Activated CD4-positive, alpha-beta T cell treated with anti-CD3 and anti-CD28 coated beads, Interleukin-2, amount 50 U/mL, for 48 hours (primary cell): ENCODE measurements around the gene CCL19.
A peak's percentile ranks its signal among the peaks of the same experiment; 100 is the strongest.
"Not testable (repeated sequence)": the region's sequence is repeated elsewhere in the genome, so short reads cannot be mapped to it uniquely, and the experiment has no call there.

Experiments used
- DNase-seq, 2 experiments: peaks; one replicate each; pipeline ENCODE4 v3.0.0-alpha.2; 2020

Gene CCL19

DNA sequence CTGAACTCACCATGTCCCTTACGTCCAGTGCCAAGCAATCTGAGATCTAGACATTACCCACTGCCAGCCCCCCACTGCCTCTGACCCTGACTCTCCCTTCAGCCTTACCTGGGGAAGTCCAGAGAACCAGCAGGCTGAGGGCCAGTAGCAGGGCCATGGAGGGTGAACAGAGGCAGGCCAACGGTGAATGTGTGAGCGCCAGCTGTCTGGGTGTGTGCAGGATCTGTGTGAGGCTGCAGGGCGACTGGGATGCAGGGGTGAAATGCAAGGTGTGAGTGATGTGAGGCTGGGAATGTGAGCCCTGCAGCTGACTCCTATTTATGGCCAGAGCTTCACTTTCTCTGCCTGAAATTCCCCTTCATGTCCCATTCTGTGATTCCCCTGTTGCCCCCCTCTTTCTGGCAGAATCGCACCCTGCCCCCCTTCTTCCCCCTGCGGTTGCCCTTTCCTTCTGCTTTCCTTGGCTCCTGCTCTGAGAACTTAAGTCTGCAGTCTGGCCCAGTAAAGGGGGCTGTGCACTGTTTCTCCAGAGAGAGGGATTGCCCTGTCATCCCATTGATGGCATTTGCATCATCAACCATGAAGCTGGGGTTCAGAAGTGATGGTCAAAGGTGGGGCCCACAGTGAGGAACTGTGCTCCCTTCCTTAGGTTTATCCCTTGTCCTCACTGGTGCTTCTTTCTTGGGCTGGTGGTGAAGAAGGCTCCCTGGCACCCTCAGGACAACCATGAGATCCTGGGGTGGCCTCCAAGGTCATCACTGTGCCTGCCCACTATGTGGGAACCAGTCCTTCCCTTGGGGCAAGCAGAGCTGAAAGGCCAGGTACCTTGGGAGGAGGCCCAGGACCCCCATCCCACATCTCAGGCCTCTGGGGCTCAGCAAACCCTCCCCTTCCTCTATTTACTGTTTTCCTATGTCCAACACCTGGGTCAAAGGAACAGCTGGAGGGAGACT is at the start of gene CCL19:
TSS of gene CCL19 (minus strand) at position 294 of the 953 bp plus-strand sequence. CDS start at position 157, 137 bp downstream.
- DNase-seq, result no peak

DNA sequence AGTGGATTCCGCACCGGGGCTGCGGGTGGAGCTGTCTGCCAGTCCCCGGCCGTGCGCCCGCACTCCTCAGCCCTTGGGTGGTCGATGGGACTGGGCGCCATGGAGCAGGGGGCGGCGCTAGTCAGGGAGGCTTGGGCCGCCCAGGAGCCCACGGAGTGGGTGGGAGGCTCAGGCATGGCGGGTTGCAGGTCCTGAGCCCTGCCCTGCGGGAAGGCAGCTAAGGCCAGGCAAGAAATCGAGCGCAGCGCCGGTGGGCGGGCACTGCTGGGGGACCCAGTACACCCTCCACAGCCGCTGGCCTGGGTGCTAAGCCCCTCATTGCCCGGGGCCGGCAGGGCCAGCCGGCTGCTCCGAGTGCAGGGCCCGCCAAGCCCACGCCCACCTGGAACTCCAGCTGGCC is 49.1 kb upstream of the CCL19 start:
- DNase-seq, result not testable (repeated sequence)

DNA sequence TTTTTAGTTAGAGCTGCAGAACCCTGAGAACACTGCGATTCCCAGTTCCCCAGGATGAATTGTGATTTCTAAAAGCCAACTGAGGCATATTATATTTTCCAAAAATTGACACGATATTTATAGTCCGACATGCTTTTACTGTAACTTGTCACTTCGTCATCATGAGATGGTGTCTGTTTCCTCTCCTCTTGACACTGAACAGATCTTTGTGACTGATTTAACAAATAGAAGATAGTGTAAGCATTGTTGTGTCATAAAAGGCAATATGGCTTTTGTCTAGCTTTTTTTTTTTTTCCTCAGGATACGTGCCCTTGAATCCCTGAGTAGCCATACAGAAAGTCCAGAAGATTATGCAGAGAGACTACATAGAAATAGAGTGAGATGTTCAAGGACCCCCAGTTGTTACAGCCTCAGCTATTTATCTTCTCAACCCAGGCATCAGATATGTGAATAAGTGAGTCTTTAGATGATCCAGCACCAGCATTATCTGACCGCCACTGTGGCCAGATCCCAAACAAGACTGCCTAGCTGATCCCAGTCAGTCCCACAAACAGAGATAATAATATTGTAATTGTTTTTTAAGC is 46.7 kb upstream of the CCL19 start:
- DNase-seq, result no peak

DNA sequence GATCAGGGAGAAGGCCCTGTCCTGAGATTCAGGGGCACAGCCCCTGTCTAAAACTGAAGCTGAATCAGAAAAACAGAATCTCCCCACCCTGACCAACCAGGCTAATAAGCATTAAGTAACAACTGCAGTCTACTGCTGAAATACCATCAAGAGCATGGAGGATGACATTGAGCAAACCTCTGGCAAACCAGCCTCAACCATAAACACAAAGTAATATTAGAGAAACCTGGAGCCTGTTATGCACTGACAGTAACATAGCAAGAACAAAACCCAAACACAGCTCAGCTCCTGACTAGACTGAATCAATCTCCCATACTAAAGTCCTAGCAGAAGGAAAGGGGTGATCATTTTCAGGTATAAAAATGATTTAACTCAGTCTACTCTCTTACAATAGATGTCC is 43.6 kb upstream of the CCL19 start:
- no peak for DNase-seq

DNA sequence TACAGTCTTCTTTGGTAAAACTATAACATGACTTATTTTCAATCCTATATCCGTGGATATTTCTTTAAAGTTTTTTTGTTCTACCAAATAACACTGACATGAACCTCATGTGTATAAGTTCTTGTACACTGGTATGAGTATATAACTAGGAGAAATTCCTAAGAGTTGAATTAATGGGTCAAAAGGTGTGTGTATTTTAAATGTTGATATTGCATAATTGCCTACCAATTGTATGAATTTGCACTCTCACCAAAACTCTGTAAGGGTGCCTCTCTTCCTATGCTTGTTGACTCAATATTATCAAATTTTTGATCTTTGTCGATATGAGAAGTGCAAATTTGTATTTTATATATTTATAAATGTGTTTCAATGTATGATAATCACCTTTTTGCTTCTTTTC is 41.8 kb upstream of the CCL19 start:
- no peak for DNase-seq

DNA sequence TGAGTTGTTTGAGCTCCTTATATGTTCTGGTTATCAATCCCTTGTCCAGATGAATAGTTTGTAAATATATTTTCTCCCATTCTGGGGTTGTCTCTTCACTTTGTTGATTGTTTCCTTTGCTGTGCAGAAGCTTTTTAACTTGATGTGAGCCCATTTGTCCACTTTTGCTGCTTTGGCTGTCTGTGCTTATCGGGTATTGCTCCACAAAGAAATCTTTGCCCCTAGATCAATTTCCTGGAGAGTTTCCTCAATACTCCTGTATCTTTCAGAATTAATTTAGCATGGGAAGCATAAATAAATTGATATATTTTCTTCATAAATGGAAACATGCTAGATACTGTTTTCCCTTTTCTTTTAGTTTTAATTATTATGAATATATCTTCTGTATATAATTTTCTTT is 41.4 kb upstream of the CCL19 start:
- no peak for DNase-seq

DNA sequence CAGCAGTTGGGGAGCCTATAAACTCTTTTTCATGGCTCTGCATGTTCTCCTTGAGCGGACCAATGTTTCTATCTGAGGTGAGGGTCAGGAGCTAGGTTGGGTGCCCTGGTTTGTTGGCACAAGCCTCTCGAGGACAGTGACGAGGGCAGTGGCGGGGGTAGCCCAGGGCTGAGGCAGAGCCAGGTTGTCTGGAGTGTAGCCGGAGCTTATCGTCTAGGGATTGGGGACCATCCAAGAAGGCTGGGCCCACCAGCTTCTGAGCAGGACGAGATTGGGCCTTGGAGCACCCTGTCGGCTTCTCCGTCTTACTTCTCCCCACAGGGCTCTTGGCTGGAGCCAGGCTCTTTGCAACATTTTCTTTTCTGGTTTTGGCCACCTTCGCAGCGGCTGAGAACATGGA is 32.1 kb upstream of the CCL19 start:
- DNase-seq, result no peak

DNA sequence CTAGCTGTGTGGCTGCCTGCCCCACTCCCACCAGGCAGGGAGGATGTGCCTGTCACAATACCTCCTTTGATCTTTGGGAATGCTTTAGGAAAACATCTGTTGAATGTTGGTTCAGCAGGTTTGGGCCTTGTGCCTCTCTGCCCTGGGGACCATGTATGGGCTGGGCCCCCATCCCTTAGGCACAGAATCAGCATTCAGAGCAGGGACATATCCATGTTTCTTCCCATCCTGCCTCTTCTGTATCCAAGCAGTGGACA is 28.6 kb upstream of the CCL19 start:
- DNase-seq, result not testable (repeated sequence)

DNA sequence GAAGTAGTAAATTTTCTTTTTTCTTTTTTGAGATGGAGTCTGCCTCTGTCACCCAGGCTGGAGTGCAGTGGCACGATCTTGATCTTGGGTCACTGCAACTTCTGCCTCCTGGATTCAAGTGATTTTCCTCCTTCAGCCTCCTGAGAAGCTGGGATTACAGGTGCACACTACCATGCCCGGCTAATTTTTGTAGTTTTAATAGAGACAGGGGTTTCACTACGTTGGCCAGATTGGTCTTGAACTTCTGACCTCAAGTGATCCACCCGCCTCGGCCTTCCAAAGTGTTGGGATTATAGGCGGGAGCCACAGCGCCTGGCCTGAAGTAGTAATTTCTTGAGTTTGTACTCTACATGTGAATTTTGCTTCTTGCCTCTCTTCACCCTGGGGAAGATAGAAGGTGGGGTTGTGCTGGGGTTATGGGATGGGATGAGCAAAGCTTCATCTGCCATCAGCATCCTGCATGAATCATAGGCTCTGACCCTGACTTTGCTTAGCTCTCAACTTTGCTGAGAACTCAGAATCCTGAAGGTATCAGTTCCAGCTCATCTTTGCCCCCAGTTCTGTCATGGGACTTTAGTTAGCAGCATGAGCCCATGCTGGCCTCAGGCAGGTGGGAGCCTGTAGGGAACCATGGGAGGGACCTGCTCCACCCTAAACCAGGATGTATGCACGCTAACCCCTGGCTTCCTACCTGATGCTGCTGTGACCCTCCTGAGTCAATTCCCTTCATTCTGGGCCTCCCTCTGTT is 28.1 kb upstream of the CCL19 start:
- DNase-seq, result no peak

DNA sequence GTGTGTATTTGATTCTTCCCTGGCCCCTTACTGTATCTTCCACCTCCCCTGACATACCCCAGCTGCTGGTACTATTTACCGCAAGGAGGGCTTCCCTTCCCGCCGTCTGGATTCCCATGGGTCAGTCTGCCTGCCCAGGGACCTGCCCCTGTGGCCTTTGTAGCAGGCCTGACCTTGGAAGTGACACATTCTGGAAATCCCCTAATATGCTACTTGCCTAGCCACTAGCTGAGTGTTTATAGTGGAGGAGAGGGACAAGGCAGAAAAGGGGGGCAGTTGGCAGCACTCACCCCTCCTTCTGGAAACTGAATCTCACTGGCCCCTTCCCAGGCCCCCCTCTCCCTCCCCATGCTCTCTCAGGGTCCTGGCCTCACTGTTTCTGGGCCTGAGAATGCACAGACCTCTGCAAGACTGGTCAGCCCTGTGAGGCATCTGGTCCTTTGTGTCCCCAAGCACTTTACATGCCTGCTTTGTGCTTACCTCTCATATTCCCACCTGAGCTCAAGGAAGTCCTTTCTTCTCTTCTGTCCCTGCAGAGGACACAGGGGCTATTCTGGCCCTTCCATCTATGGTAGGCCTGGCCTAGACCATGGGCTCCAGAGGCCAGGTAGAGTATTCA is 27.0 kb upstream of the CCL19 start:
- no peak for DNase-seq

DNA sequence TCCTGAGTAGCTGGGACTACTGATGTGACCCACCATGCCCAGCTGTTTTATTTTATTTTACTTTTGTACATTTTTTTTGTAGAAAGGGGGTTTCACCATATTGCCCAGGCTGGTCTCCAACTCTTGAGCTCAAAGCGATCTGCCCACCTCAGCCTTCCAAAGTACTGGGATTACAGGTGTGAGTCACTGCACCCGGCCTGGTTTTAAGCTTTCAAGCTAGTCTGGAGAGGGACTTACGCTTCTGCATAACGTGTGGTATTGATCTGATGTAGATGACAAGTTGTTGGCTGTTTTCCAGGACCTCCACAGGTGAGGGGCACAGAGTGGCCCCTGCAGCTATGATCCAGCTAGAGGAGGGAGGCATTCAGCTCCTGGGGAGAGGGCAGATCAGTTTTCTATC is 25.6 kb upstream of the CCL19 start:
- no peak for DNase-seq

DNA sequence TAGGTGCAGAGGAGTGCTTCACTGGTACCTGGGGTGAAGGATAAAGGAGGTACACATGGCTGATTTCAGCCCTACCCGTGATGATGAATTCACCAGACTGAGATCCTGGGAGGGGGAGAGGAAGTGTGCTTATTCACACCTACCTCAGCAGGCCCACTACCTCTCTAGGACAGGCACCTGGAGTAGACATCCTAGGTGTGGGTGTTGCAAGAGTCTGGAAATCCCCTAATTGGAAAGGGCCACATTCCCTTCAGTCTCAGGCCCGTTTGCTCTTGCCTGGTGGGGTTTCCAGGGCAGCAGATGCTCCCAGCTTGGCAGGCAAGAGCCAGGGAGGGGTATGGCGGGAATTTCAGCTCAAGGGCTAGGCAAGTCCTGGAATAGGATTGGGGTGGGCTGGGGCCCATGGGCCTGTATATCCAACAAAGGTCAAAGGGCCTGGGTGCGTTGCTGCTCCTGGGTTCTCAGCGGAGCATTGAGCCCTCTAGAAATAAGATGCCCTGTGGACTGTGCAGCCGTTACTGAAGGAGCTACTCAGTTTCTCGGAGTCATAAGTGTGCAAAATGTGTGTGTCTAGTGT is 24.7 kb upstream of the CCL19 start:
- no peak for DNase-seq

DNA sequence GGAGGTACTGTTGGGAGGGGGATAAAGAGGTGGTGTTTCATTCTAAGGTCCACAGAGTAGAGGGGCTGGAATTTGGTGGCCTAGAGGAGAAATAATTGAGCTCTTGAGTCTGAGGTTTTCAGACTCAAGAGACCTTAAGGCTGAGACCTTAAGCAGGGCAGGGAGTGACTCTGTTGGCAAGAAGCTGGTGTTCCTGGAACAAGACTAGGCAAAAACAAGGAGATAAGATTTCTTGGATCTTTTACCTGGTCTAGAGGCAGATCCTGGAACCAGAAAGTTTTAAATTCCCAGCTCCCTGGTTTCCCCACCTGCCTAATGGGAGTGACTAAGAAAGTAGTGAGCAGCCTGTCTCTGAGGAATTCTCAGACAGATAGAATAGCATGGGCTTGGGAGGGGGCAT is 22.9 kb upstream of the CCL19 start:
- no peak for DNase-seq

DNA sequence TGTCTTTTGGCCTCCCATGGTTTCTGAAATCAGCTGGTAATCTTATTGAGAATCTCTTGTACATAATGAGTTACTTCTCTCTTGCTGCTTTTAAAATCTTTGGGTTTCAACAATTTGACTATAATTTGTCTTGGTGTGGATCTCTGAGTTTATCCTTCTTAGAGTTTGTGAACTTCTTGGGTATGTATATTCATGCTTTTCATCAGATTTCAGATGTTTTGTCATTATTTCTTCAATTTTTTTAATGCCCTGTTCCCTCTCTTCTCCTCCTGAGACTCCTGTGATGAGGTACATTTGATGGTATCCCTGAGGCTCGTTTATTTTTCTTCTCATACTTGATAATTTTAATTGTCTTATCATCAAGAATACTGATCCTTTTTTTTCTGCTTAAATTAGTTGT is 21.1 kb upstream of the CCL19 start:
- no peak for DNase-seq

DNA sequence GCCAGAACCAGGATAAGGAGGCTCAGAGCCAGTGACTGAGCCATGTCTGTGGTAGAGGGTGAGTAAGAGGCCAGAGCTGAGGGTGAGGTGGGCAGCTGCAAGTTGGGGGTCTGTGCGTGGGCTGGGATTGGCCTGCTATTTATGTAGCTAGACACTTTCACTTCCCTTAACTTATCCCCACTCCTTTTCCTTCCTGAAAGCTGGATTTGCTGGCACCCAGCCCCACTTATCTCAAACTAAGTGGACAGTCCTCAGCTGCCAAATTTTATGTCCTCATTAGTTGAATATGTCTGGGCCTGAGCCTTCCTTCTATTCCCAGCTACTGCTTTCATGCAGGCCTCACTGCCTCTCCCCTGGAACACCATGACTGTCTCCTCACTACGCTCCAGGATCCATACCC is 18.9 kb upstream of the CCL19 start, which contains the start of gene CCL21:
TSS of gene CCL21 (minus strand) at position 114 of the 400 bp plus-strand sequence. CDS start at position 44, 70 bp downstream.
- DNase-seq, result no peak

DNA sequence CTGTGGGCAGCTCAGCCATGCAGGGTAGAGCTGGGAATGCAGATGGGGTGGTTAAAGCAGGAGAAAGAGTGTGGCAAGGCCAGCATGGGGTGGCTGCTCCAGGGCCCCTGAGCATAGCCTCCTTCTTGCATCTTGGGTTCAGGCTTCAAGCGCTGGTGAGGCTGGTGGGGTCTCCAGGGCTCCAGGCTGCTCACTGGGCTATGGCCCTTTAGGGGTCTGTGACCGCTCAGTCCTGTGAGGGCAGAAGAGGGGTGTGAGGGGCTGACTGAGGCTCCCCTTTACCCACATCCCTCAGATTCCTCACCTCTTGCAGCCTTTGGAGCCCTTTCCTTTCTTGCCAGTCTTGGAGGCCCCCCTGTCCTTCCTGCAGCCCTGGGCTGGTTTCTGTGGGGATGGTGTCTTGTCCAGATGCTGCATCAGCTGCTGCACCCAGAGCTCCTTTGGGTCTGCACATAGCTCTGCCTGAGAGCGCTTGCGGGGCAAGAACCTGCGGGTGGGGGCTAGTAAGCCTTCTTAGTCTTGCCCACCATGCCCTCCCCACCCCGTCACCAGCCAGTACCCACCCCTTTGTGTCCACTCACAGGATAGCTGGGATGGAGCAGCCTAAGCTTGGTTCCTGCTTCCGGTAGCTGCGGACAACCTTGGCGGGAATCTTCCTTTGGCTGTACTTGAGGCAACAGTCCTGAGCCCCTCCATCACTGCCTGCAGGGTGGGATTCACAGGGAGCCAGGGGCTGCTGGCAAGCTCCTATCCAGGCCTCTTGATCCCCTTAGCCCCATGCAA is 18.3 kb upstream of the CCL19 start:
- no peak for DNase-seq

DNA sequence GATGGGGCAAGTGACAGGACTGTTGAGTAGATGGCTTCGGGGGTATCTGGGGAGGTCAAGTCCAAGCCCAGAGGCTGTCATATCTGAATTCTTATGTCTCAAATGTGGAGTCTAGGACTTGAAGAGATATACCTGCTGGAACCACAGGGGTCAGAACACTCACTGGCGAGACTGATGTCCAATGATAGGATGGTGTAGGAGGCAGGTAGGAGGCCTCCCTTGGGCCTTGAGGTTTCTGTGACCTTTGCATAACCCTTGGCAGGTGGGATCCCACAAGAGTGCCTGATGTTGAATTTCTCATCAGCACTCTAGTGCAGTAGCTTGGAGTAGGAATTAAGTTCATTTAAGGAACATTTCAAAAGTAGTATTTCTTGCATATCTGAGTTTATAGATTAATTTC is 16.1 kb upstream of the CCL19 start:
- no peak for DNase-seq

DNA sequence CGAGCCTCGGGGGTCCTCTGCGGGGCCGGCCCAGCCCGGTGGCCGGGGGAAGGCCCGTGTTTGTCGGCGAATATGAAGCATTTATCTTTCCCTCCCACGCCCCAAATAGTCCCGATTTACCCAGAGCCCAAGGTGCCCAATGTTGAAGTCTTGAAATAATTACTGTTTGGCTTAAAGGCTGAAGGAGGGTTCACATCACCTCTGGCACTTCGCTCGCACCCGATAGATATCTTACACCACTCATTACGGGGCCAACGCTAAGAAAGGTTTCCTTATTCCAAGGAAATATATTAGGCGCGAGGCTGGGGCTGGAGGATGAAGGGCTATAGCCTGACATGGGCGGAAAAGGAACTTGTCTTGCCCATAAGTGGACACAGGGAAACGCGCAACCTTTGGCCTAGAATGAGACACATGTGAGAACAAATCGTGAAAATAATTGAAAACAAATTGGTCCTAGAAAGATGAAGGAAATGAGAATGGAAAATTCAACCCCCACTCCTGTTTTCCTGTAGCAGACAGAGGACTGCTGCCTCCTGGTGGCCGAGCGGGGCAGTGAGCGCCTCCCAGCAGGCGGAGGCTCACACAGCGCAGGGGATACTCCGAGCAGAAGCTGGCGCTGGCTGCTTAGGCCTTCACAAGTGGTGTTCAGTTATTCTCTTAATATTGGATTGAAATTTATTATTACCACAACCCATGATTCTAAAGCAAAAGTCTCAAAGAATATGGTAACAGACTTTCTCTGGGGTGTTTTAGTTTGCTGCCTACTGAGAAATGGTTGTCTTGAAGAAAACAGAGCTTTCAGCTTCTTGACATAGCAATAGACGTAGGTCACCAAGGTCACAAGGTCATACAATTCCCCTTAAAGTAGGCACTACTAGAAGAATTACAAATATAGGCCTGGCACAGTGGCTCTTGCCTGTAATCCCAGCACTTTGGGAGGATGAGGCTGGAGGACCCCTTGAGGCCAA is 11.0 kb upstream of the CCL19 start:
- DNase-seq, result peak; percentile 90 to 91

DNA sequence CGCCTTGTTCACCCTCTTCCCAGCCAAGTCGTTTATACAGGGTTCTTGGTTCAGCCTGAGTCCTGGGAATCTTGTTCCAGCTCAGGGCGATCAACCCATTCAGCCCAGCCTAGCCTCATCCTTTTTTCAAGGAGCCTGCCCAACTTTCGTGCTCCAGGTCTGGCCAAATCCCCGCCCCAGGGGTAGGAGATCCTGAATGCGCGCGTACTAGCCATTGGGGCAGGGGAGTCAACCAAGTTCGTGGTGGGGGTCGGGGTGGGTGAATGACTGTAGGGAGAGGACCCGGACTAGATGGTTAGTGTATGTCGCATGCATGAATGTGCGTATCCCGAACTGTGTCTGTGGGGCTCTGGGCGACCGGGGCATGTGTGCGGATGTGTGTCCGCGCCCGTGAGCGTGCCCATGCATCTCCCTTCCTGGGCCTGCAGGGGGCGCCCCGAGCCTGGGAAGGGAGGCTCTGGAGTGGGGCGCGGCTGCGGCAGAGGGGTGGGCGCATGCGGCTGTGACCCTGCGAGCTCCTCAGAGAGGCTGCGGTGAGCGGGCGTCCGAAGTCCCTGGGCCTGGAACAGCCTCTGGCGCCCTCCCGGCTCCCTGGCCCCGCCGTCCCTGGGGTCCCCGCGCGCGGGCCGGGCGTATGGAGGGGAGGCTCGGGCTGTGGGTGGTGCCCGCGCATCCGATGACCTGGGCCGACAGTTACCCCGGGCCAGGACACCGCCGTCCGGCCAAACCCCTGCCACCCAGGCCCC is 10.1 kb upstream of the CCL19 start:
- DNase-seq, result peak; percentile 84 to 87

DNA sequence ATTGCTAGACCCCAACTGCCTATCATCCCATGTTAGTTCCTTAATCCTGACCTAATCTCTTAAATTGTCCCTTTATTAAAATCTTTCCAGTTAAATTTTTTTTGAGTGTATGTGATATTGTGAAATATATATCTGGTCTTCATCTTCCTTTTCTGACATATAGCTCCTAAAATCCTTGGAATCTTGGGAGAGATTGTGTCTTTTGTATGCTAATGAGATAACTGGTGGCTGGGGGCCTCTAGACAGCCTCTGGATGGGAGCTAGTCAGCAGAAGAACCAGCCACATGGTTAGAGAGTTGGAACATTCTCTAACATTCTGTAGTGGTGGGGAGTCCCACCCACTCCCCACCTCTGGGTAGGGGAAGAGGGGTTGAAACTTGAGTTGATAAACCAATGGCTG is 3.7 kb upstream of the CCL19 start:
- DNase-seq, result no peak
